ENCODE results near the gene MON2.
"Not testable (repeated sequence)": the region's sequence is repeated elsewhere in the genome, so short reads cannot be mapped to it uniquely, and the experiment has no call there.

MON2 gene

DNA sequence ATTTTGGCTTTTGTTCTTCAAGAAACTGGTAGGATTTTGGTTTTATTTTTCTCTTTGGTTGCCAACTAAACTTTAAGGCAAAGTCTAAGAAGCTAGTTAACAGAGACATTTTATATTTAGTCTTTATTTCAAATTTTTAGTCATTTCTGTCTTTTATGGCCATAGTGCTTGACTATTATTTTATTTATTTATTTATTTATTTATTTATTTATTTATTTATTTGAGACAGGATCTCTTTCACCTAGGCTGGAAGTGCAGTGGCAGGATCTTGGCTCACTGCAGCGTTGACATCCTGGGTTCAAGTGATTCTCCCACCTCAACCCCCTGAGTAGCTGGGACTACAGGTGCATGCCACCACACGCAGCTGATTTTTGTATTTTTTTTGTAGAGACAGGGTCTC is 3.1 kb downstream of the MON2 start:
- H3K4me3 ChIP-seq (ENCODE audit: low read depth, low read length), result no peak overlapping the region

- H3K4me3 ChIP-seq (ENCODE audit: low read depth, low read length), result no peak overlapping the region
Observed at GRCh38 chr12:62471734-62472133, 5.1 kb downstream of the MON2 start.

GRCh38 chr12:62472472-62472871 is 5.8 kb downstream of the MON2 start:
- no peak overlapping the region for H3K4me3 ChIP-seq (ENCODE audit: low read depth, low read length)

DNA sequence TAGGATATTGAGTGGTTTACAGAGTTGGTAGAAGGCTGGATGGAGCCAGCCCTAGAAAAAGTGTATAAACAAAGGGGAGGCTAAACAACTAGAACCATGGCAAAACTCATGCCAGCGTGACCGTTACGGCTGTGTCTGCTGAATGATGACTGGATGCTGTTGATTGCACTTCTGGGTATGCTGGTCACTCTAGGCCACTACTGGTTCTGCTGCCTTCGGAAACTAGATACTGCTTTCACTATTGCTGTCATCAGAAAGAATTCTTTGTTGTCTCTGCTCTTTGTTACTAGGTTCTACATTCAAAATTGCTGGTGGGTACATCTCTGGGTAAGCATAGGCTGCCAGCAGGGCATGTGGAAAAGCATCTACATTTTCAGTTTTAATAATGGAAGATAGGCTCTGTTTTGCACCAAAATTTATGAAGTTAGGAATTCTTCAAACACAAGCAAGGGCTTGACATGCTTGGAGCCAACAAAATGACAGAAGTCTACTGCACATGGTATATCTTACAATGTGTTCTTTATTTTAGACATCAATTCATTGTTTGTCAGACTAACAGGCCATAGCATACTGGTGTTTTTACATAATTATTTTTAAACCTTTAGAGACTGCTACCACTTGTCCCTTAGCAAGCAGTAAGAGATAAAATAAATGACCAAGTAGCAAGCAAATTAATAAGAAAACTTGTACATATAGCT is 15.4 kb downstream of the MON2 start:
- H3K4me3 ChIP-seq (ENCODE audit: low read depth, low read length), result no peak overlapping the region

GRCh38 chr12:62482769-62483168 is 16.1 kb downstream of the MON2 start:
- H3K4me3 ChIP-seq (ENCODE audit: low read depth, low read length), result no peak overlapping the region

- H3K4me3 ChIP-seq (ENCODE audit: low read depth, low read length), result no peak overlapping the region
Observed at GRCh38 chr12:62484233-62484632, 17.6 kb downstream of the MON2 start.

DNA sequence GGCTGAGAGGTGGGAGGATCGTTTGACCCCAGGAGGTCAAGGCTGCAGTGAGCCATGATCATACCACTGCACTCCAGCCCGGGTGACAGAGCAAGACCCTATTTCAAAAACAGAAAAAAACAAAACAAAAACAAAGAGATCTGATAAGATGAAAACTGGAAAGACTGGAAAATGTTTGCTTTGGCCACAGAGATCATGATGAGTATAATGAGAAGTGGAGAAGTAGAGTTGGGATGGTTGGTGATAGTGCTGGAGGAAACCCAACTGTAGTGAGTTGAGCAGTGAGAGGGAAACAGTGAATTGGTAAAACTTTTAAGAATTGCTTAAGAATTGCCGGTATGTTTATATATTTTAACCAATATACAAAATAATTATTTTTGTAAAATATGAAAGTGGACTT is 39.2 kb downstream of the MON2 start:
- no peak overlapping the region for H3K4me3 ChIP-seq (ENCODE audit: low read depth, low read length)

DNA sequence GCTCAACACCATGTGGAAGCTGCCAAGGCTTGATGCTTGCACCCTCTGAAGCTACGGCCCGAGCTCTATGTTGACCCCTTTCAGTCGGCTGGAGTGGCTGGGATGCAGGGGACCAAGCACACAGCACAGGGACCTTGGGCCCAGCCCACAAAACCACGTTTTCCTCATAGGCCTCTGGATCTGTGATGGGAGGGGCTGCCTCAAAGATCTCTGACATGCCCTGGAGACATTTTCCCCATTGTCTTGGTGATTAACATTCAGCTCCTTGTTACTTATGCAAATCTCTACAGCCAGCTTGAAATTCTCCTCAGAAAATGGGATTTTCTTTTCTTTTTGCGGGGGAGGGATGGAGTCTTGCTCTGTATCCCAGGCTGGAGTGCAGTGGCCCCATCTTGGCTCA is 46.3 kb downstream of the MON2 start:
- H3K4me3 ChIP-seq (ENCODE audit: low read depth, low read length), result no peak overlapping the region

- not testable (repeated sequence) for H3K4me3 ChIP-seq (ENCODE audit: low read depth, low read length)
Observed at GRCh38 chr12:62514080-62514479, 47.5 kb downstream of the MON2 start.

- H3K4me3 ChIP-seq (ENCODE audit: low read depth, low read length), result no peak overlapping the region
Observed at GRCh38 chr12:62516927-62517326, 50.3 kb downstream of the MON2 start.

GRCh38 chr12:62517887-62518286 is 51.3 kb downstream of the MON2 start:
- no peak overlapping the region for H3K4me3 ChIP-seq (ENCODE audit: low read depth, low read length)

DNA sequence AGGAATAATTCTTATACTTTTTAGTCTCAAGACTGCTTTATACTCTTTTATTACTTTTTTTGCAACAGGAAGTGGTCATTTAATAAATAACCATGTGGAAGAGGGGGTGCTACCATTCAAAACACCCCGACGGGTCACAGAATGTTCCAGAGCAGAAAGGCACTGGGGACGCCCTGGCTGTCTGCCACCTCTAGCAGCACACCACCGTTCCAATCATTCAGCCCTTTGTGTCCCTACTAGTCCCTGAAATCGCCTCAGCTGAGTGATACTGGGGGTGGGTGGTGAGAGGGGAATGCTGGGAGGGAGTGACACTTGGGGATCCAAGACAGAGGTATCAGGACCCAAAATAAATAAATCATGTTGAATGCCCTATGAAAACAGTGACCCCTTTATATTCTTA is 52.4 kb downstream of the MON2 start:
- H3K4me3 ChIP-seq (ENCODE audit: low read depth, low read length), result no peak overlapping the region

DNA sequence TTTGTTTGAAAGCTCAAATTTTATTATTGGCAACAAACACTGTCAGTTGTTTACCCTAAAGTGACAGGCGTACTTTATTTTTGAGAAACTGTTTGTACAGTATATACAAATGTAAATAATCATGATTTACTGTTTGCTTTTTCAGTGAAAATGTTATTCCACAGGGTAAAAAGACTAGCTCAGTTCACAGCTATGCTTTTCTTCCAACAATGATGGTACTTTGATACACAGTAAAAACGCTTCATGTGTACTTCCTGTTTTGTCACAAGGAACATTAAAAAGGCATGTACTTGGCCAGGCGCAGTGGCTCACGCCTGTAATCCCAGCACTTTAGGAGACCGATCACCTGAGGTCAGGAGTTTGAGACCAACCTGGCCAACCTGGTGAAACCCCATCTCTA is 53.7 kb downstream of the MON2 start:
- no peak overlapping the region for H3K4me3 ChIP-seq (ENCODE audit: low read depth, low read length)

DNA sequence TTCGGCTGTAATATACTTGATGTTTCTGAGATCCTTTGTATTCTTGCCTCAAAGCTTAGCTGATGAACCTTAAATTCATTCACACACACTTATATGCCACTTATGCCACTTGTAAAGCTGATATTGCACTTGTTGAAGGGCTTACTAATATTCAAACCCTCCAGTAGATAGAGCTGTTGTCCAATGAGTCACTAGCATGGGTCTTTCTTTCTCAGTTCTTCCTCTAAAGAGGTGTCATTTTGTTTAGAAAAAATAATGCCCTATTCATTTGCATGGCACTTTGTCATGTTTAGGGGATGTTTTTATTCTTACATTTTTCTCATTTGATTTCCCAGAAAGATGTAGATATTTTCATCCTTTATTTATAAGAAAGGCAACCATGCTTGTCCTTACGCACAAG is 56.4 kb downstream of the MON2 start:
- no peak overlapping the region for H3K4me3 ChIP-seq (ENCODE audit: low read depth, low read length)

GRCh38 chr12:62523619-62524018 is 57.0 kb downstream of the MON2 start:
- H3K4me3 ChIP-seq (ENCODE audit: low read depth, low read length), result no peak overlapping the region

- no peak overlapping the region for H3K4me3 ChIP-seq (ENCODE audit: low read depth, low read length)
Observed at GRCh38 chr12:62525271-62525670, 58.6 kb downstream of the MON2 start.

- H3K4me3 ChIP-seq (ENCODE audit: low read depth, low read length), result no peak overlapping the region
Observed at GRCh38 chr12:62530596-62530995, 64.0 kb downstream of the MON2 start.

- no peak overlapping the region for H3K4me3 ChIP-seq (ENCODE audit: low read depth, low read length)
Observed at GRCh38 chr12:62532333-62532732, 65.7 kb downstream of the MON2 start.

GRCh38 chr12:62533087-62533754 is 66.6 kb downstream of the MON2 start:
- no peak overlapping the region for H3K4me3 ChIP-seq (ENCODE audit: low read depth, low read length)

DNA sequence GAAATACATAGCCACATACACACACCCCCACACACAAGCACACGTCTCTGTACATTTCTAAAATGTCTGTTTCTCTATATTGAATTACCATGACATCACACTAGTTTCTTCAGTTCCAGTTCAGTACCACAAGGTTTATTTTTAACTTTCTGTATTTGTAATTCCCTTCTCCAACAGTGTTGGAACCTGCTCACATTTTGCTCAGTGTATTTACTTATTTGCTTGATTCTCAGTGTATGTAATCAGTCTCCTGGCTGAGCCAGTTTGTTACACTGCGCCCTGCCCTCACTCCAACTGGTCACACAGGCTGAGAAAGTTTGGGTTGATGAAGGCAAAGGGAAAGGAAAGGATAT is 67.1 kb downstream of the MON2 start:
- H3K4me3 ChIP-seq (ENCODE audit: low read depth, low read length), result no peak overlapping the region

- H3K4me3 ChIP-seq (ENCODE audit: low read depth, low read length), result no peak overlapping the region
Observed at GRCh38 chr12:62536546-62536945, 69.9 kb downstream of the MON2 start.

DNA sequence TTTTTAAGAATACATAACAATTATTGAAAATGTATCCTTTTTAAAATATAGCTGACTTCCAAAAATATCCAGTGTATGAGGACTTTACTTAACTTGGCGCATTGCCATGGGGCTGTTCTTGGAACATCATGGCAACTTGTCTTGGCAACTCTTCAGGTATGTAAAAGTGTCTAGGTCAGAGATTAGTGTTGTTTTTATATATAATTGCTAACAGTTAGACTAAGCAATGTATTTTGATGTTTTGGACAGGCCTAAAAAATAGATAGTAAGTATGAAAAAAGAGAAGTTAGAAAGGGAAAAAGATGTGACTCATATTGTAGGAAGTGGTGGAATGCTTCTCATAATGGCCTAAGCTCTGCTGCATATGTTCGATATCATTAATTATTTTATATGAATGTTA is 70.9 kb downstream of the MON2 start:
- H3K4me3 ChIP-seq (ENCODE audit: low read depth, low read length), result no peak overlapping the region

DNA sequence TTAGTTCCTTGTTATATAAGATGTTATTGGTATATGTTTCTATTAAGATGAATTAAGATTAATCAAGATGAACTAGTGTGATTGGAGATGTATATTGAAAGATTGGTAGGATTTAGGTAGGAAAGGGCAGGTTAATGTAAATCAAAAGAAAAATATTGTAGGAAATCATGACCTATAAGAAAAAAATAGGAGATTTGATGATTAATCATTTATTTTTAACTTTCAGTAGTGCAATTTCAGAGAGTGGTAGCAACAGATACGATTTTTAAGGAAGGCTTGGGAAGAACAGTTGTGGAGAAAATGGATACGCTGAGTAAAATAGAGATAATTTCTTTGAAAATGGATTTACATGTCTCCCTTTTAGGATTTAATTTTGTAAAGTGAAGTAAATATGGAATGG is 73.7 kb downstream of the MON2 start:
- H3K4me3 ChIP-seq (ENCODE audit: low read depth, low read length), result no peak overlapping the region

Measured in iPS-11a (cell line).